ENCODE data around the gene SNPH. TPM values are rescaled to one million over a fixed set of nuclear protein-coding genes. Genes with fewer than 3 reads are reported as not detected.
A peak's percentile ranks its signal among the peaks of the same experiment; 100 is the strongest.

SNPH gene
- total RNA-seq, 1 donor from 2014 or later: 3.3 TPM

DNA sequence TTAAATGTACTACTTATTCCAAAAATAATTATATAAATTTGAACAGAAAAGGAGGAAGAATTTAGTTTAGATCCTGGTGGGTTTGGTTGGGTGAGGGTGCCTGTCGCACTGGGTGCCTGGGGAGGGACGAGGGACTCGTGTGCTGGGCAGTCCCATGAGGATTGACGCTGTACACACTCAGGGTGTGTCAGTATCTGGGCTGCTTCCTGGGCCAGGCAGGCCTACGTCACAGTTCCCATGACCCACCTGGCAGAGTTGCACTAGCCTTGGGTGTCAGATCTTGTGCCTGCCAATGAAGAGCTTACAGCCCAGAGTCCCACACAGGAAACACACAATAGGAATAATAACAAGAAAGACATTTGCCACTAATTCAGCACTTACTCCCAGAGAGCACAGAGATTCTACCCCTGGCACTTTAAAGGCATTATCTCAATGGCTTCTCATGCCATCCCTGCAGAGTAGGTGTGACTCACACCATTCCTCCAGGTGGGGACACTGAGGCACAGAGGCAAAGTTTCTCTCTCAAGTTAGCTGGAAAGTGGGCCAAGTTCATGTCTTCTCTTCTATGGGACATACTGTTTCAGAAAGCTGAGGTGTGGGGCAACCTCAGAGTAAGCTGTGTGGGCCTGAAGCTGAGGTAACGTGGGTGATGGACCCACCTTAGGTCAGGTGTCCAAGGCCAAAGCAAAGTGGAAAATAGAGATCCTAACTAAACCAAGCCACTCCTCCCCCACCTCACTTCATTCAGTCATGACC is 64.2 kb downstream of the SNPH start:
- Mint-ChIP-seq H3K27me3 (no peaks in the 10 kb centered on the region), H3K4me3 (ENCODE audit: low read depth) (no peak overlapping the region), H3K9me3 (ENCODE audit: low read depth) (no peaks in the 10 kb centered on the region), H3K36me3 (ENCODE audit: insufficient read depth) (peaks cover 5% of the 10 kb centered on the region), H3K4me1 (ENCODE audit: low read depth) (peaks cover 11% of the 10 kb centered on the region), H3K27ac (no peak overlapping the region)
- no peak for DNase-seq (ENCODE audit: low spot score, unreplicated experiment)
- TF ChIP-seq, protein P1, sequence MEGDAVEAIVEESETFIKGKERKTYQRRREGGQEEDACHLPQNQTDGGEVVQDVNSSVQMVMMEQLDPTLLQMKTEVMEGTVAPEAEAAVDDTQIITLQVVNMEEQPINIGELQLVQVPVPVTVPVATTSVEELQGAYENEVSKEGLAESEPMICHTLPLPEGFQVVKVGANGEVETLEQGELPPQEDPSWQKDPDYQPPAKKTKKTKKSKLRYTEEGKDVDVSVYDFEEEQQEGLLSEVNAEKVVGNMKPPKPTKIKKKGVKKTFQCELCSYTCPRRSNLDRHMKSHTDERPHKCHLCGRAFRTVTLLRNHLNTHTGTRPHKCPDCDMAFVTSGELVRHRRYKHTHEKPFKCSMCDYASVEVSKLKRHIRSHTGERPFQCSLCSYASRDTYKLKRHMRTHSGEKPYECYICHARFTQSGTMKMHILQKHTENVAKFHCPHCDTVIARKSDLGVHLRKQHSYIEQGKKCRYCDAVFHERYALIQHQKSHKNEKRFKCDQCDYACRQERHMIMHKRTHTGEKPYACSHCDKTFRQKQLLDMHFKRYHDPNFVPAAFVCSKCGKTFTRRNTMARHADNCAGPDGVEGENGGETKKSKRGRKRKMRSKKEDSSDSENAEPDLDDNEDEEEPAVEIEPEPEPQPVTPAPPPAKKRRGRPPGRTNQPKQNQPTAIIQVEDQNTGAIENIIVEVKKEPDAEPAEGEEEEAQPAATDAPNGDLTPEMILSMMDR (IDR thresholded peaks at IDR 0.05; ENCODE audit: unreplicated experiment): no peak

DNA sequence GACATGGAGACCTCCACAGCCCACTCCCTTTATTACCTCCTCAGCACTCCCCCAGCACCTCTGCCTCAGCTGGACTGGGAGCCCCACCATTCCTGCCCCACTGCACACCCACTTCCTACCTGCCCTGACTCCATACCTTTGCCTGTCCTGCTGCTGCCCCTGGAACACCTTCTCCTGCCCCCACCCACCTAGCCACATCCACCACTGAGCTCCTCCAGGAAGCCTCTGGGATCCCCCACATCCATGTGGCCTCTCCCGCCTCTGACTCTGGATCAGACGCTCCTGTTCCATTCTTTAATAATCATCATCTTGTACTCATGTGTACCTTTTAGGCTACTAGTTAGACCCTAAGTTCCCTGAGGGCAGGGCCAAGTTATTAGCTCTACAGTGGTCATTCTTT is 65.0 kb downstream of the SNPH start:
- Mint-ChIP-seq H3K4me1 (ENCODE audit: low read depth) (peaks cover 11% of the 10 kb centered on the region), H3K4me3 (ENCODE audit: low read depth) (no peak overlapping the region), H3K36me3 (ENCODE audit: insufficient read depth) (peaks cover 5% of the 10 kb centered on the region), H3K27me3 (no peaks in the 10 kb centered on the region), H3K27ac (peak overlapping the region; percentile 51), H3K9me3 (ENCODE audit: low read depth) (no peaks in the 10 kb centered on the region)
- DNase-seq (ENCODE audit: low spot score, unreplicated experiment): no peak
- TF ChIP-seq, protein P1 (IDR thresholded peaks at IDR 0.05; ENCODE audit: unreplicated experiment): no peak

DNA sequence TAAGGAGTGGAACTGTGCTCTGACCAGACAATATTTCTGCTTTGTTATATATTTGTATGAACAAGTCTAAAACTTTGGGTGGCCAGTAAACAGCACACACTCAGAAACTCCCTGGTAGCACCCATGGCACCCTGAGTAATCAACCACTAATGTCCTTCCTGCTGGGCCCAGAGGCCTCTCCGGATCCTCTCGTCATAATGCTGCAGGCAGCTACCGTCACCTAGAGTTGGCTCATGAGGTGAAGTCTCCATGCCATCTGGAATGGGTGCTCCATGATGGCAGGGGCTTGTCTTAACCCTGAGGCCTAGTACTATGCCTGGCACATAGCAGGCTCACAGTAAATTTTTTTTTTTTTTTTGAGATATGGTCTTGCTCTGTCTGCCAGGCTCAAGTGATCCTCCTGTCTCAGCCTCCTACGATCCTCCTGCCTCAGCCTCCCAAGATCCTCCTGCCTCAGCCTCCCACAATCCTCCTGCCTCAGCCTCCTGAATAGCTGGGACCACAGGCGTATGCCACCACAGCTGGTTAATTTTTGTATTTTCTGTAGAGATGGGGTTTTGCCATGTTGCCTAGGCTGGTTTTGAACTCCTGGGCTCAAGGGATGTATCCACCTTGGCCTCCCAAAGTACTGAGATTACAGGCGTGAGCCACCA is 65.8 kb downstream of the SNPH start:
- Mint-ChIP-seq H3K9me3 (ENCODE audit: low read depth) (no peaks in the 10 kb centered on the region), H3K4me1 (ENCODE audit: low read depth) (peaks cover 10% of the 10 kb centered on the region), H3K27ac (no peak overlapping the region), H3K27me3 (no peaks in the 10 kb centered on the region), H3K36me3 (ENCODE audit: insufficient read depth) (peaks cover 5% of the 10 kb centered on the region), H3K4me3 (ENCODE audit: low read depth) (no peak overlapping the region)
- TF ChIP-seq, protein P1 (IDR thresholded peaks at IDR 0.05; ENCODE audit: unreplicated experiment): no peak
- DNase-seq (ENCODE audit: low spot score, unreplicated experiment): no peak

DNA sequence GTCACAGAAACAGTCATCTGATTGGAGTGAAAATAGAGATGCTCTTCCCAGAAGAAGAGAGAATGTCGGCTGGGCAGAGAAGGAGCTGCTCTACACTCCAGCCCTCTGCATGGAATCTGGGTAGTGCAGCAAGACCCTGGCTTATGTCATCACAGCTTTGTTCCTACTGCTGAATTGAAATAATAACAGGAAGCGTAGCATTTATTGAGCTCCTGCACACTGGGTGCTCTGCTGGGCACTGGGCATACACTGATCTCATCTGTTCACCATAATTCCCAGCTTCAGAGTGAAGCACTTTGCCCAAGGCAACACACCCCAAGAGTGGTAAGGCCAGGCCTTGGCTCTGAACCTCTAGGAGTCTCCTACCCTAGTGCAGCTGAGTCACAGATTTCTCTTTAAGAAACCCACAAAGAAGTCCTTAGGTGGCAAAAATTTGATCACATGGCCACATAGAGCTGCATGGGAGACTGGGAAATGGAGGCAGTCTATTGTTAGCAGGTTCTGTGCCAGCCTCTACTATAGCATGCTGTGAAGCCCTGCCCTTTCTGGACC is 66.7 kb downstream of the SNPH start:
- no peaks in the 10 kb centered on the region for H3K9me3 Mint-ChIP-seq (ENCODE audit: low read depth)
- no peak overlapping the region for H3K27ac Mint-ChIP-seq
- TF ChIP-seq, protein P1 (IDR thresholded peaks at IDR 0.05; ENCODE audit: unreplicated experiment): no peak
- peaks cover 4% of the 10 kb centered on the region for H3K4me1 Mint-ChIP-seq (ENCODE audit: low read depth)
- H3K36me3 Mint-ChIP-seq (ENCODE audit: insufficient read depth): peaks cover 5% of the 10 kb centered on the region
- no peaks in the 10 kb centered on the region for H3K27me3 Mint-ChIP-seq
- DNase-seq (ENCODE audit: low spot score, unreplicated experiment): no peak
- no peak overlapping the region for H3K4me3 Mint-ChIP-seq (ENCODE audit: low read depth)

DNA sequence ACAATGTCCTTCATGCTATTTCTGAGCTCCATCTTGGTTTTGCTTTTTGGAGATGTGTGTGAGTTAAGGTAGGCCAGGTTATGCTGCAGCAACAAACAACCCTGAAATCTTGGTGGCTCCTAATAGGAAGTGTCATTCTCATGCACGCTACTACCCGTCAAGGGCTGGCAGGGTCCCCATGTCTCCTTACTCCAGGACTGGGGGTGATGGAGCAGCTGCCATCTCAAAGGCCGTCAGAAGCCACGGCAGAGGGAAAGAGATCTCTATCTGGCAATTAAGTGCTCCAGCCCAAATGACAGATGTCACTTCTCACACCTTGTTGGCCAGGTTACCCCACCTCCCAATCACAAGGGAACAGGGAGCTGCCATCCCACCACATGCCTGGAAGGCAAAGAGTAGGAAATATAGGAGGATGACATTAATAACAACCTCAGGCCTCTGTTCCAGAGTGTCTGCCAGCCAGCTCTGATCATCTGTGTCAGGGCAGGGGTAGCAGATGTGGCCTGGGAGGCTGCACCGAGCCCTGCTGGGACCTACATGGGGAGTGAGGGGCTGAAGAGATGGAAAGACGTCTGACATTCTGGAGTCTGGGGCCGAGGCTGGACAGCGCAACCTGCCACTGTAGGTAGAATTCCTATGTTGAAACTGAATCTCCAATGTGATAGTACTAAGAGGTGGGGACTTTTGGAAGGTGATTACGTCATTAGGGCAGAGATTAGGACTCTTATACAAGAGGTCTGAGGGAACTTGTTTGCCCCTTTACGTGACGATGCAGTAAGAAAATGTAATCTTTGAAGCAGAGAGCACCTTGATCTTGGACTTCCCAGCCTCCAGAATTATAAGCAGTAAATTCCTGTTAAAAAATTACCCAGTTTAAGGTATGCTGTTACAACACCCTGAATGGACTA is 67.6 kb downstream of the SNPH start:
- TF ChIP-seq, protein P1 (IDR thresholded peaks at IDR 0.05; ENCODE audit: unreplicated experiment): no peak
- Mint-ChIP-seq H3K4me3 (ENCODE audit: low read depth) (no peak overlapping the region), H3K4me1 (ENCODE audit: low read depth) (peaks cover 1% of the 10 kb centered on the region), H3K36me3 (ENCODE audit: insufficient read depth) (peaks cover 3% of the 10 kb centered on the region), H3K9me3 (ENCODE audit: low read depth) (no peaks in the 10 kb centered on the region), H3K27ac (no peak overlapping the region), H3K27me3 (no peaks in the 10 kb centered on the region)
- DNase-seq (ENCODE audit: low spot score, unreplicated experiment): no peak

All from progenitor cell of endocrine pancreas (in vitro differentiated cells).